GM03348 (cell line): Measurements from ENCODE around the gene PITHD1.
A peak's percentile ranks its signal among the peaks of the same experiment; 100 is the strongest.
"Not testable (repeated sequence)": the region's sequence is repeated elsewhere in the genome, so short reads cannot be mapped to it uniquely, and the experiment has no call there.

Experiments
- DNase-seq: peaks from one replicate; pipeline ENCODE4 v3.0.0; 2012; ENCODE audit warnings: low spot score

The PITHD1 gene

GRCh38 chr1:23799255-23799569, 21.0 kb downstream of the PITHD1 start:
- no peak for DNase-seq

DNA sequence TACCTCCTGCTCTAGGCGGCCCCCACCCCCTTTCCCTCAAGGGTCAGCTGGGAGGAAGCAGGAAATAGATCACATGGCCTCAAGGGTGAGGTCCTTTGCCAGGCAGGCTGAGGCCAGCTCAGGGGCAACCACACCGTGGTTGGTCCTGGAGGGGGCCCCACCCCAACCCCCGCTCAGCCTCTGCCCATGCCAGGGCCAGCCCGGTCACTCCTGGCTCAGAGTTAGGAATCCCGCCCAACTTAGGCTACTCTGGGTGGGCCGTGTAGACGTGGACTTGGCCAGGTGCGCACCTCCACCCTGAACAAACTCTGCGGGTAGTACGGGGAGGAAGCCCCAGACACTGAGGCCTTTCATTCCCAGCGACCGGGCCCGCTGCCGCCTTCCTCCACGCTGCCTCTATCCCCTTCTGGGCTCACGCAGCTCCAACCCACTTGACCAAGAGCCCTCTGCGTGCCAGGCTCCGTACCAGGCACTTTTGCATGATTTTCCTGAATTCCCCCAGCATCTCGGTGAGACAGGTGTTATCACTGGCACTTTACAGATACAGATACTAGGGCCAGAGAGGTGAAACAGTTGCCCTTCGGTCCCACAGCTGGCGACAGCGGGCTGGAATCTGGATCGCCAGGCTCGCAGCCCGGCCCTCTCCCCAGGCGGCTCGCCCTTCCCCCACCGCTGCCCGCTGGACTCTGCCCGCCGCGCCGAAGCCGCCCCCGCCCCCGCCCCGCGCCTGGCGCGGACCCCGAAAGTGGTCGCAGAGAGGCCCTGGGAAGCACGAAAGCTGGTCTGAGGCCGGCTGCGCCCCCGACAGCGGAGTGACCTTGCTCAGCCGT, 21.6 kb downstream of the PITHD1 start:
- peak; percentile 70 for DNase-seq

DNA sequence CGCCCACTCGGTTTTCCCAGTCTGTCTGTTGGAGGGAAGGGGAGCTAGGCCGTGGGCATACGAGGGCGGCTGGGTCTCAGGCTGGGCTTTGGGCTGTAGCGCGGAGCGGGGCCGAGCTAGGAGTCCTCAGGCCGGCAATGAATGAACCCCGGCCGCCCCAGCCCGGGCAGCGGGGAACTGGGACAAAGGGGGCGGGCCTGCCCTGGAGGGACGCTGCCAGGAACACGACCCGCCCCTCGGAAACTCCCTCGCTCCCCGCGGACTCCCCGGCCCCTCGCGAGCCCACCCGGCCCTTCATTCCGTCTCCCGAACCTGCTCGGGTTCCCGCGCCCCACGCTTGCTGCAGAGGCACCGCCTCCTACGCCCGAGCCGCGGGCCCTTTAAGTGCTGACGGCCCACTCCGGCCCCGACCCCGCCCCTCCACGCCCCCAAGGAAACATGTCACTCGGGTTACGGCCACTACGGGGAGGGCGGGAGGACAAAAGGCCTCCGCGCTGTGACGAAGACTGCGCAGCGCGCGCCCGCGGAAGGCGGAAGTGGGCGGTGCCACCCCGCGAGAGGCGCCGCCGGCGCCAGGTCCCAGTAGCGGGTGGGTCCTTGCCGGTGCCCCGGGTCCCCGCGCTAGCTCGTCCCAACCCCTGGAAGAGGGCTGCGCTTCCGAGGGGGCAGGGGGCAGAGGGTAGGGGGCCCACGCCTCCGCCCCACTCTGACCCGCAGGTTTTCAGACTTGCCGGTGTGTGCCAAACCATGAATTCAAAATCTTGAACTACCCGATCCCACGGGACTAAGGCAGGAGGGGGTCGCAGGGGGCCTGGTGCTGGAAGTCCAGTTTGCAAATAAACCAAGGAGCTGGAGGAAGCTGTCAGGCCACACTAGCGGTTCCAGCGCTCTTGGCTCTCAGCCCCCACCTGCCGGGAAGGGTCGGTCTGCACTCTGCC, 22.5 kb downstream of the PITHD1 start, which contains the start of gene GALE:
TSS of gene GALE (minus strand) at position 355 of the 938 bp plus-strand sequence. CDS start 1,747 bp downstream, outside the sequence.
- peak; percentile 98 for DNase-seq

- no peak for DNase-seq
These were observed 23.1 kb downstream of the PITHD1 start for GRCh38 chr1:23801338-23801748.

GRCh38 chr1:23801876-23802275, 23.7 kb downstream of the PITHD1 start:
- DNase-seq = no peak

DNA sequence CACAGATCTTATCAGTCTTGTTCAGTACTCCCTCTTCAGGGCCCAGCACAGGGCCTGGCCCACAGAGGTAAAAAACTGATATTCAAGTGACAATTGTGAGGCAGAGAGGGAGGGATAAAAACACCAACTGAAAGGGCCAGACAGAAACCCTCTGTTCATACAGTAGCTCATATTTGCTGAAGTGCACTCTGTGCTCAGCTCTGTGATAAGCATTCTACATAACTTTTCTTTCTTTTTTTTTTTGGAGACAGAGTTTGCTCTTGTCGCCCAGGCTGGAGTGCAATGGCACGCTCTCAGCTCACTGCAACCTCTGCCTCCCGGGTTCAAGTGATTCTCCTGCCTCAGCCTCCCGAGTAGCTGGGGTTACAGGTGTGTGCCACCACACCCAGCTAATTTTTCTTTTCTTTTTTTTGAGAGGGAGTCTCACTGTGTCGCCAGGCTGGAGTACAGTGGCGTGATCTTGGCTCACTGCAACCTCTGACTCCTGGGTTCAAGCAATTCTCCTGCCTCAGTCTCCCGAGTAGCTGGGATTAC, 24.7 kb downstream of the PITHD1 start:
- DNase-seq = not testable (repeated sequence)

DNA sequence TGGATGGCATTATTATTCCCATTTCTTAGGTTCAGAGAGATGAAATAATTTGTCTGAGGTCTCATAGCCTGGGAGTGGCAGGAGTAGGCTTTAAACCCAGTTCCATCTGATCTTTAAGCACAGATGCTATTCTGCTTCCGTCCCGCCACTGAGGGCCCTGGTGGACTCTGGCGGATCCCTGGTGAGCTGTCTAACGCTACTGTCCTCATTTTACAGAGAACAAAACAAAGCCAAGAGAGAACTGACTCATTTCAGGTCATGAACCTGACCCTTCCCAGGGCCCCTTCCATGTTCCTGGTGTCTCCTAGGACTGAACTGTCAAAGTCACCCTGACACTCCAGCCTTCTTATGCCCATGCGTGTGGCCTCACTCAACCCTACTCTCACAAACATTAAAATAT, 25.5 kb downstream of the PITHD1 start:
- no peak for DNase-seq

DNA sequence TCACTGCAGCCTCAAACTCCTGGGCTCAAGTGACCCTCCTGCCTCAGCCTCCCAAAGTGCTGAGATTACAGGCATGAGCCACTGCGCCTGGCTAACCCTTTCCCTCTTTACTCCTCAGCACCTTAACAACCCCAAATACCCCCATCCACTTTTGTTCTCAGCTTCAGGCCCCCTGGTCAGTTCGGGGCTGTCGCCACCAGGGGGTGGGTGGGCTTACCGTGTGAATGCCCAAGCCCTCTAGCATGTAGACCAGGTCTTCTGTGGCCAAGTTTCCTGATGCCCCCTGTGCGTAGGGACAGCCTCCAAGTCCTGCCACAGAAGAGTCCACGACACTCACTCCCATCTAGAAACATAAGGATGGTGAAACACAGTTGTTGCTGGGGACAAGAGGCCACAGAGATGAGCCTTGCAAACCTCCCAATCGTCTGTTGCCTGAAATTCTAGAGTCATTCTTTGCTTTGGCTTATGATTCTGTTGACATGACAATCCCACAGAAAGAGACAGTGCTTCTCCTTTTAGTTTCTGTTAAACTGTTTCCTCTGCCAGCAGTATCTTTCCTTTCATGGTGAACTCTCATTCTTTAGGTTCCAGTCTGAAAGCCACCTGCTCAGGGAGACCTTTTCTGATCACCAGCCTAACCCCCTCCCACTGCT, 26.1 kb downstream of the PITHD1 start:
- no peak for DNase-seq

DNA sequence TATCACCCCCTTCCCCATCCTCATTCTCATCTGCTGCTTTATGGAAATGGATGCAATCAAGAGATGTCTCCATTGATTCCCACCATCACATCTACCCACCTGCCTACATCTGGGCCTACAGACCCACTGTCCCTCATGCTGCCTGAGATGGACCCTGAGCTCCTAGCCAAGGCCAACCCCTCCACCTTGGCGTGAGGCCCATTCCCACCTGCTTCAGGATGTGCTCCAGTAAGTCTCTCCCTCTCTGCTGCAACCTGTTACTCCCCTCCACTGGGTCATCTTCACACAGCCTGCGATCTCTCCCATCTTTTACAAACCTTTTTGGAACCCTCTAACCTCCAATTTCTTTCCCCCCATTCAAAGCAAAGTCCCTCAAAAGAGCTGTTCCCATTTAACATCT, 26.8 kb downstream of the PITHD1 start:
- no peak for DNase-seq

DNA sequence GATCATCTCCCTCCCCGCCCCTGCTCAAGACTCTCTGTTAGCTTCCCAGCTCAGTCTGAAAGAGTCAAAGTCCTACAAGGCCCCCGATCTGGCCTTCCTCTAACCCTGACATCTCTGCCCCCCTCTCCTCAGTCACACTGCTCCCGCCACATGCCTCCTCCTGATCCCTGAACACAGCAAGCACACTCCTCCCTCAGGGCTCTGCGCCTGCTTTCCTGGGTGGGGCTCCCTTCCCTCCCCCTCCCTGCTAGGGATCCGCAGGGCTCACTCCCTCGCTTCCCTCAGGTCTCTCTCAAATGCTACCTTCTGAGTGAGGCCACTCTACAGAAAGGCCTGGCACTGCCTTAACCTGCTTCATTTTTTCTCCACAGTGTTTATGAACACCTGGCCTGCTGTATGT, 28.1 kb downstream of the PITHD1 start:
- no peak for DNase-seq

DNA sequence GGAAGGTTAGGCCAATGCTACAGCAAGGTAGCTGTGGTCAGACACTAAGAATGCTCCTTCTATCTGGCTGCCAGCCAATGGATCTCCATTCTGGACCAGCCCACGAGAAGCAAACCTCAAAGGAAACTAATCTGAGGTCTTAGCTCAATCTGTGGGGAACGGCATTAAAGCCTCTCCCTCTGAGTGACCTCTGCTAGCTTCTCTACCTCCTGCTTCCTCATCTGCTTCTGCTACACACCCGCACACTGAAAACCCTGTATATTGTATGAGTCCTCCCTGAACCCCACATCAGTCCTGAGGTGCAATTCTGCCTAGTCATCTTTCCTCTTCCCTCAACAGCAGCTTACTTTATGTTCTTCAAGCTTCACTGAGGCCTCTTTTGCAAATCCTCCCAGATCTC, 29.2 kb downstream of the PITHD1 start:
- DNase-seq = no peak

- DNase-seq = peak; percentile 83
These were observed 31.5 kb downstream of the PITHD1 start for GRCh38 chr1:23809751-23810171.

- peak; percentile 34 for DNase-seq
These were observed 32.8 kb downstream of the PITHD1 start for GRCh38 chr1:23810818-23811540.

DNA sequence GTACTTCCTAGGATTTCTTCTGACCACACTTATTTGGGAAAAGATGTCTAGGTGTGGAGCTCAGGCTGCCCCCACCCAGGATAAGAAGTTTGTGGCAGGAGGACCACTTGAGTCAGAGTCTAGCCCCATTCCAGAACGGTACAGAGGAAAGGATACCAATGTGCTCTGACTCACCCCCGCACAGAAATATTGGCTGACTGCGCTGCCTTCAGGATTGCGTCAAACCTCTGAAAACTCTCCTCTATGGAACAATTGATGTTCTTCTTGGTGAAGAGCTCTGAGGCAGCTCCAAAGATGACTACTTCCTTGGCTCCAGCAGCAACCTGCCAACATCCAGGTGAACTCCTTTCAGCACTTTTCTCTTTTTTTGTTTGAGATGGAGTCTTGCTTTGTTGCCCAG, 35.8 kb downstream of the PITHD1 start:
- DNase-seq = no peak

- no peak for DNase-seq
These were observed 38.1 kb downstream of the PITHD1 start for GRCh38 chr1:23816361-23816760.

DNA sequence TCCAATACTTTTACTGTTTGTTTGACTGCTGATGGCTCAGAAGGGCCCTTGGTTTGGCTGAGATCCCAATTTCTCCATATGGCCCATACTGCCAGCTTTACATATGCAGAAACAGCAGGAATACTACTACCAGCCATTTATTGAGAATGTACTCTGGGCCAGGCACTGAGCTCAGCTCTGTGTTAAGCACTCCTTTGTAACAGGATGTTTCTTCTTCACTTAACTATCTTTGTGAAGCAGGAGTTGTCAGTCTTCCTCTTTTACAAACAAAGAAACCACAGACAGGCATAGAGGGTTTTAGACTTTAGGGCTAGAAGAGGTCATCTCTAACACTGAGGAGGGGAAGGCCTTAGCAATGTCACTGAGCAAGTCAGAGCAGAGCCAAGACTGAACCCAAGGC, 38.7 kb downstream of the PITHD1 start:
- no peak for DNase-seq

DNA sequence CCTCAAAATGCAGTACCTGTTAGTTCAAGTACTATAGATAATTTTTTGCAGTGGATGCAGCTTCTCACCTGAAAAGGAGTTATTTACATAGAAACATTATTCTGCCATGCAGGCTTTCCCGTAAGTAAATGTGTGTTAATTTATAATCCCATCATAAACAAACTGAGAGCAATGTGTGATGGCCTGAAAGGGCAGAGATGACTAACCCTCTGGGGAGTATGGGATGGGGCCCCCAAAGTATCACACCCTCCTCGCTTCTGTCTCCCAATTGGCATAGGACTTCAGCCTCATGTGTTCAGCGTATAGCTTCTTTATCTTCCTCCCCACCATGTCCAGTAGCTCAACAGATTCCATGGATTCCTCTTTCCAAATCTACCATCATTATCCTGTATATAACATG, 39.4 kb downstream of the PITHD1 start:
- DNase-seq = no peak

- no peak for DNase-seq
These were observed 45.5 kb downstream of the PITHD1 start for GRCh38 chr1:23823767-23824166.

- peak; percentile 25 for DNase-seq
These were observed 46.5 kb downstream of the PITHD1 start for GRCh38 chr1:23824711-23825075.

DNA sequence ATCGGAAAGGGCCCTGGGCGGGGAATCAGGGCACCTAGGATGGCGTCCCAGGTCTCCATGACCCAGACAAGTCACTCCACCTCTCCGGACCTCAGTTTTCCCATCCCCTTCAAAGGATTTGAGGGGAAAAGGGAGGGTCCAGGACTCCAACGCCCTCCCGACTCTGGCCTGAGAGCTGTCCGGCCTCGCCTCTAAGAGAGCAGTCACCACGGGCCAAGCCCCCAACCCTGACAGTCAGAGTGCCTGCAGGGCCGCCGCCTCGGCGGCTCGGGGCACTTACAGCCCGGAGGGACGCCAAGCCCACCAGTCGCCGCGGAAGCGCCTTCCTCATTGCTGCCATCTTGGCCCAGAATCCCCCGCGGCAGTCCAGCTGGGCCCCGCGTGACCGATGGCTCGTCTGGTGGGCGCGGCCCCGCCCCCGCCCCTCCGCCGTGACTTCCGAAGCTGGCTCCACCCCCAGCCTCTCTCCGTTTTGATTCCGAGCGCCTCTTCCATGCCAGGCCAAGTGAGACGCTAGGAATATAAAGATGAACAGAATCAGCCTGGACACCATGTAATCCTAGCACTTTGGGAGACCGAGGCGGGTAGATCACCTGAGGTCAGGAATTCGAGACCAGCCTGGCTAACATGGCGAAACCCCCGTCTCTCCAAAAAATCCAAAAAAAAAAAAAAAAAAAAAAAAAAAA, 47.0 kb downstream of the PITHD1 start, which contains the start of gene HMGCL:
TSS of gene HMGCL (minus strand) at position 354 of the 686 bp plus-strand sequence. CDS start at position 340, 14 bp downstream.
- peak; percentile 96 for DNase-seq
